PC-3 (cell line): ENCODE data around the gene PTMS.

ENCODE experiments used
- CTCF ChIP-seq: fragments of 300-600 bp; sonication (generic); conservative IDR thresholded peaks from 2 replicates; pipeline ENCODE4 v1.5.1; 2017; ENCODE audit warnings: antibody characterized with exemption, low read depth, mild to moderate bottlenecking, low read length
- EZH2 ChIP-seq: fragments of 300-600 bp; sonication (generic); IDR thresholded peaks from one replicate; pipeline ENCODE4 v1.6.1; 2017; ENCODE audit warnings: antibody characterized with exemption, mild to moderate bottlenecking, low read length; ENCODE audit not compliant: unreplicated experiment
- EZH2phosphoT487 ChIP-seq: fragments of 300-600 bp; sonication (generic); IDR thresholded peaks from 2 replicates; pipeline ENCODE4 v1.6.1; 2018; ENCODE audit warnings: mild to moderate bottlenecking, antibody characterized with exemption, low read length, borderline replicate concordance

DNA sequence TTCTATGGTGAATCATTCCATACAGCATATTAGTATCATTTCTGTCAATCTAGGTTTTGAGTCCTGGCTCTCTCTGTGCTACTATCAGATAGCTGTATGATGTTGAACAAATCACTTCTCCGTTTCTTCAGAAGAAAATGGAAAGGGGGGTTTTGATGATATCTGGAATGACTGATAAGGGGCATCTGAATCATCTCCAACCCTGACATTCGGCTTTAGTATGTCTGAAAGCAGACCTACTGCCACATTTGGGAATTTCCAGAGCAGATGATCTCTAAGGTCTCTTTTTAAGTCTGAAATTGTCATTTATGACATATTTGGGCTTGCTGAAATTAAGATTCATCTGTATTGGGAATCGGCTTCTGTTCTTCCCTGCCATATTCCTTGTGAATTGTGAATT lies 23.3 kb upstream of the PTMS start:
- no peak for TF ChIP-seq CTCF
- no peak for TF ChIP-seq EZH2
- TF ChIP-seq EZH2phosphoT487, result no peak
